DND-41 (cell line): ENCODE measurements around the gene FBN3.
"Not testable (repeated sequence)": the region's sequence is repeated elsewhere in the genome, so short reads cannot be mapped to it uniquely, and the experiment has no call there.

Experiments used
- ATAC-seq: fragments of 200-7000 bp; cut with Tn5 transposase; 3 replicates; pipeline ENCODE4 v1.9.1; 2021; ENCODE audit warnings: low read depth; ENCODE audit not compliant: insufficient read depth
- DNase-seq: peaks from one replicate; pipeline ENCODE4 v3.0.0-alpha.2; 2020
- H2AFZ ChIP-seq: 2 replicates; pipeline ENCODE4 v1.6.0; 2012; ENCODE audit warnings: low read depth, low read length
- H3K27ac ChIP-seq: 2 replicates; pipeline ENCODE4 v1.5.1; 2012; ENCODE audit warnings: low read length, inconsistent platforms
- H3K27me3 ChIP-seq: fragments of 200-600 bp; sonication (generic); 2 replicates; pipeline ENCODE4 v1.6.0; 2012; ENCODE audit warnings: low read length, mild to moderate bottlenecking, inconsistent platforms; ENCODE audit not compliant: insufficient read depth, poor library complexity
- H3K36me3 ChIP-seq: 2 replicates; pipeline ENCODE4 v1.5.1; 2012; ENCODE audit warnings: low read length, inconsistent platforms; ENCODE audit not compliant: insufficient read depth
- H3K4me1 ChIP-seq: 2 replicates; pipeline ENCODE4 v1.5.1; 2012; ENCODE audit warnings: mild to moderate bottlenecking, low read length; ENCODE audit not compliant: insufficient read depth
- H3K4me2 ChIP-seq: 2 replicates; pipeline ENCODE4 v1.6.0; 2012; ENCODE audit warnings: mild to moderate bottlenecking, moderate library complexity, low read length, inconsistent platforms; ENCODE audit not compliant: insufficient read depth
- H3K4me3 ChIP-seq, 2 experiments: fragments of 200-600 bp in 1 of 2; shearing (Covaris generic) in 1 of 2; 2 replicates each; pipeline ENCODE4 v1.5.1; 2012 to 2016; ENCODE audit warnings: inconsistent platforms in 2 of 2, low read length in 2 of 2, mild to moderate bottlenecking in 2 of 2, low read depth in 1 of 2, moderate library complexity in 1 of 2
- H3K79me2 ChIP-seq: 2 replicates; pipeline ENCODE4 v1.6.0; 2012; ENCODE audit warnings: low read length, inconsistent platforms; ENCODE audit not compliant: insufficient read depth
- H3K9ac ChIP-seq: 2 replicates; pipeline ENCODE4 v1.6.0; 2012; ENCODE audit warnings: low read depth, mild to moderate bottlenecking, inconsistent platforms, low read length, moderate library complexity
- H3K9me3 ChIP-seq: 2 replicates; pipeline ENCODE4 v1.5.1; 2012; ENCODE audit warnings: low read length, moderate library complexity, mild to moderate bottlenecking, inconsistent platforms; ENCODE audit not compliant: insufficient read depth, severe bottlenecking
- H4K20me1 ChIP-seq: 2 replicates; pipeline ENCODE4 v1.6.0; 2012; ENCODE audit warnings: low read length; ENCODE audit not compliant: insufficient read depth
- EZH2 ChIP-seq: IDR thresholded peaks from 3 replicates; pipeline ENCODE4 v1.6.1; 2012; ENCODE audit warnings: borderline replicate concordance, low read depth, mild to moderate bottlenecking, moderate library complexity, low read length, inconsistent platforms; ENCODE audit not compliant: severe bottlenecking
- TF ChIP-seq, protein P1 (sequence below): IDR thresholded peaks from 2 replicates; pipeline ENCODE4 v1.5.1; 2012; ENCODE audit warnings: borderline replicate concordance, low read length, moderate library complexity, mild to moderate bottlenecking; ENCODE audit not compliant: poor library complexity, severe bottlenecking; ENCODE audit errors: extremely low read depth

FBN3 gene

DNA sequence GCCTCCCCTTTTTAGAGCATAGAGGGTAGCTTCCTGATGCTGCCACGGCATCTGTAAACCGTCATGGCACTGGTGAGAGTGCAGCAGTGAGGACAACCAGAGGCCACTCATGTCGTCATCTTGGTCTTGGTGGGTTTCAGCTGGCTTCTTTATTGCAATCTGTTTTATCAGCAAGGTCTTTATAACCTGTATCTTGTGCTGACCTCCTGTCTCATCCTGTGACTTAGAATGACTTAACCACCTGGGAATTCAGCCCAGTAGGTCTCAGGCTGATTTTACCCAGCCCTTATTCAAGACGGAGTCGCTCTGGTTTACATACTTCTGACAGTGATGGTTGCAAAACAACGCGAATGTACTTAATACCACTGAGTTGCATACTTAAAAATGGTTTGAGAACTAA is 14.4 kb upstream of the FBN3 start:
- H3K4me1 ChIP-seq: peaks cover 8% of the 10 kb centered on the region
- ATAC-seq (no peak), DNase-seq (no peak)
- no peak overlapping the region for H3K27ac ChIP-seq
- no peak overlapping the region for H3K4me3 ChIP-seq
- H3K9me3 ChIP-seq: no peaks in the 10 kb centered on the region
- no peak overlapping the region for H2AFZ ChIP-seq
- no peak for TF ChIP-seq EZH2
- TF ChIP-seq, protein P1, sequence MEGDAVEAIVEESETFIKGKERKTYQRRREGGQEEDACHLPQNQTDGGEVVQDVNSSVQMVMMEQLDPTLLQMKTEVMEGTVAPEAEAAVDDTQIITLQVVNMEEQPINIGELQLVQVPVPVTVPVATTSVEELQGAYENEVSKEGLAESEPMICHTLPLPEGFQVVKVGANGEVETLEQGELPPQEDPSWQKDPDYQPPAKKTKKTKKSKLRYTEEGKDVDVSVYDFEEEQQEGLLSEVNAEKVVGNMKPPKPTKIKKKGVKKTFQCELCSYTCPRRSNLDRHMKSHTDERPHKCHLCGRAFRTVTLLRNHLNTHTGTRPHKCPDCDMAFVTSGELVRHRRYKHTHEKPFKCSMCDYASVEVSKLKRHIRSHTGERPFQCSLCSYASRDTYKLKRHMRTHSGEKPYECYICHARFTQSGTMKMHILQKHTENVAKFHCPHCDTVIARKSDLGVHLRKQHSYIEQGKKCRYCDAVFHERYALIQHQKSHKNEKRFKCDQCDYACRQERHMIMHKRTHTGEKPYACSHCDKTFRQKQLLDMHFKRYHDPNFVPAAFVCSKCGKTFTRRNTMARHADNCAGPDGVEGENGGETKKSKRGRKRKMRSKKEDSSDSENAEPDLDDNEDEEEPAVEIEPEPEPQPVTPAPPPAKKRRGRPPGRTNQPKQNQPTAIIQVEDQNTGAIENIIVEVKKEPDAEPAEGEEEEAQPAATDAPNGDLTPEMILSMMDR: no peak
- H4K20me1 ChIP-seq: no peaks in the 10 kb centered on the region
- H3K27me3 ChIP-seq: no peaks in the 10 kb centered on the region
- no peak overlapping the region for H3K4me2 ChIP-seq
- no peaks in the 10 kb centered on the region for H3K36me3 ChIP-seq
- no peaks in the 10 kb centered on the region for H3K79me2 ChIP-seq
- no peak overlapping the region for H3K9ac ChIP-seq

DNA sequence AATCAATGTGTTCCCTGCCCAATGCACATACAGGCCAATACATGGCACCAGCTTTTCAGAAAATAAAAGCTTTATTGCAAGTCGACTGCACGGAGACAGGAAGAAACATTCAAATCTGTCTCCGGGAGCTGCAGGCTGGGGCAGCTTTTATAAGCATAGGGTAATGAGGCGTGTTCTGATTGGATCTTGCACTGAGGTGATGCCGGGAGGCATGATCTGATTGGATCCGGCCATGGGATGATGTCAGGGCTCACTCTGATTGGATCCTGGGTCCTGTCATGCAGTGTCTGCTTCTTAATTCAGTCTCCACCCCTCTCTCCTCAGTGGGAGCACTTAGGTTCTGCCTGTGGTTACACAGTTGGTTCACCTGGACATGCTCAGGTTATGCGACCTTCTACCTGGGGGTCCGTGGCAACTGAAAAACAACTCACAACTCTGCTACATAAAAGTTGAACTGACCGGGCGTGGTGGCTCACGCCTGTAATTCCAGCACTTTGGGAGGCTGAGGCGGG is 11.8 kb upstream of the FBN3 start:
- Histone ChIP-seq H3K9ac (no peak overlapping the region), H3K27ac (0 out of 2 replicates have a peak overlapping the region, but pooled peaks have one; percentile 40), H3K4me1 (peaks cover 8% of the 10 kb centered on the region), H3K27me3 (no peaks in the 10 kb centered on the region), H2AFZ (no peak overlapping the region), H3K36me3 (no peaks in the 10 kb centered on the region), H4K20me1 (no peaks in the 10 kb centered on the region), H3K9me3 (no peaks in the 10 kb centered on the region), H3K4me3 (no peak overlapping the region), H3K4me2 (no peak overlapping the region), H3K79me2 (no peaks in the 10 kb centered on the region)
- peak; percentile 54 for DNase-seq
- peak; percentile 80 for ATAC-seq
- no peak for TF ChIP-seq EZH2
- TF ChIP-seq, protein P1: no peak

DNA sequence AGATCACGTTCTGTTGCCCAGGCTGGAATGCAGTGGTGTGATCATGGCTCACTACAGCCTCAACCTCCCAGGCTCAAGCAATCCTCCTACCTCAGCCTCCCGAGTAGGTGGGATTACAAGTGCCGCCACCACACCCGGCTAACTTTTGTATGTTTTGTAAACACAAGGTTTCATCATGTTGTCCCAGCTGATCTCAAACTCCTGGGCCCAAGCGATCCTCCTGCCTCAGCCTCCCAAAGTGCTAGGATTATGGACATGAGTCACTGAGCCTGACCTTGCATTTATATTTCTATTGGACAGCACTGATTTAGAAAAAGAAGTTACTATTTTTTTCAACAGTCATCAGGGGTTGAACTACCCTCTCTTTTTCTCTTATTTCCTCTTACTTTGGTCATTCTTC is 9.9 kb upstream of the FBN3 start:
- not testable (repeated sequence) for H3K9ac ChIP-seq, H3K4me3 ChIP-seq, ATAC-seq, H3K4me1 ChIP-seq, H3K79me2 ChIP-seq, H3K27ac ChIP-seq, H3K4me2 ChIP-seq, H3K9me3 ChIP-seq, H3K36me3 ChIP-seq, DNase-seq, H2AFZ ChIP-seq, H4K20me1 ChIP-seq, H3K27me3 ChIP-seq

DNA sequence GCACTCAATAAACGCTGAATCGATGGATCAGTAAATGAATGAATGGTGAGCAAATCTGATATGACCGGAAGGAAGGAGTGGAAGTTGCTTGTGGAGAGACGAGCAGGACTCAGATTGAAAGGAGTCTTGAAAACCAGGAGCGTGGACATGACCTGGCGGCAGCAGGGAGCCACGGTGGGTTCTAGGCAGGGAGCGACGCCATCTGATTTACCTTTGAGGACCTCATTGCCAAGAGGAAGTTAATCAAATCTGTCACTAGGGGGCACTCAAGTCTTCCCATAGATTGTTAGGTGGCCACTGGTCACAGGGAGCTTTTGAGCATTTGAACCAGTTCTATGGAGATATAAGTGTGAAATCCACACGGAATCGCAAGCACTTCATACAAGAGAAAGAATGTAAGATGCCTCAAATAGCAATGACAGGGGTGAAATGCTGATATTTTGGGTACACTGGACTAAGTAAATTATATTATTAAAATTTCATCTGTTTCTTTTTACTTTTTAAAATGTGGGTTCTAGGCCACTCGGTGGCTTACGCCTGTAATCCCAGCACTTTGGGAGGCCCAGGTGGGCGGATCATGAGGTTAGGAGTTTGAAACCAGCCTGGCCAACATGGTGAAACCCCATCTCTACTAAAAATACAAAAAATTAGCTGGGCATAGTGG is 9.2 kb upstream of the FBN3 start:
- DNase-seq: peak; percentile 26
- Histone ChIP-seq H3K4me1 (peaks cover 8% of the 10 kb centered on the region), H3K4me3 (no peak overlapping the region), H3K27ac (no peak overlapping the region), H3K9ac (no peak overlapping the region), H3K4me2 (no peak overlapping the region), H2AFZ (no peak overlapping the region), H3K9me3 (no peaks in the 10 kb centered on the region), H3K36me3 (no peaks in the 10 kb centered on the region), H4K20me1 (no peaks in the 10 kb centered on the region), H3K27me3 (no peaks in the 10 kb centered on the region), H3K79me2 (no peaks in the 10 kb centered on the region)
- TF ChIP-seq EZH2: no peak
- TF ChIP-seq, protein P1: peak; percentile 72
- 0 out of 3 replicates have a peak, but pooled peaks have one; percentile 42 for ATAC-seq
